Ovary (tissue), 9 donors: Measurements from ENCODE around the gene SLC31A1. TPM values are rescaled to one million over a fixed set of nuclear protein-coding genes. Genes with fewer than 3 reads are reported as not detected.
"Not testable (repeated sequence)": the region's sequence is repeated elsewhere in the genome, so short reads cannot be mapped to it uniquely, and the experiment has no call there.

Experiments
- DNase-seq, 5 donors: peaks; one replicate each; pipeline ENCODE4 v3.0.0-alpha.2; 2019 to 2020
- H3K27ac ChIP-seq, 2 donors: fragments of 200-600 bp; one replicate each; pipeline versions ENCODE4 v1.5.1 to v1.8.0; 2019 to 2022
- H3K27me3 ChIP-seq: fragments of 200-600 bp; one replicate; pipeline ENCODE4 v1.8.0; 2022
- H3K36me3 ChIP-seq: fragments of 200-600 bp; sonication (generic); one replicate; pipeline ENCODE4 v1.5.1; 2019
- H3K4me1 ChIP-seq: one replicate; pipeline ENCODE4 v1.8.1; 2013; ENCODE audit warnings: mild to moderate bottlenecking, moderate library complexity; ENCODE audit not compliant: insufficient read depth
- H3K4me3 ChIP-seq: fragments of 200-600 bp; sonication (generic); one replicate; pipeline ENCODE4 v1.5.1; 2017
- H3K9me3 ChIP-seq, 2 donors: fragments of 200-600 bp in 1 of 2; sonication (generic) in 1 of 2; one replicate each; pipeline versions ENCODE4 v1.5.1 to v1.8.1; 2013 to 2019; ENCODE audit warnings: mild to moderate bottlenecking in 1 of 2, moderate library complexity in 1 of 2
- EP300 ChIP-seq: sonication (generic); formaldehyde crosslinking; IDR thresholded peaks from one replicate; pipeline ENCODE4 v1.6.1; 2017; ENCODE audit warnings: antibody characterized with exemption
- POLR2A ChIP-seq: fragments of 450-650 bp; IDR thresholded peaks from one replicate; pipeline ENCODE4 v1.6.1; 2017; ENCODE audit warnings: antibody characterized with exemption, mild to moderate bottlenecking, moderate library complexity
- WGBS, 3 donors: extraction: QIAGEN DNeasy Blood & Tissue Kit in 1 of 3; methylation state at CpG; one replicate each; pipeline versions ENCODE4 v1.1.5 to v1.1.7; 2013 to 2017; 5-methylcytosine and 5-hydroxymethylcytosine counted together
- intact Hi-C, 4 donors: fragments of 100-400 bp; cut with DNase I; formaldehyde crosslinking; loops; one replicate each; pipeline versions ENCODE4 v1.11.0 to v1.15.1; 2022 to 2023
- polyA plus RNA-seq, 2 donors: library from polyadenylated mRNA; stranded (reverse); fragments of 200-250 nt in 1 of 2; fragments of 350-450 nt in 1 of 2; fragmentation: Illumina TruSeq in 1 of 2; extraction: RNeasy Lipid Tissue Mini Kit (QIAGEN cat#74804) in 1 of 2; gene quantifications; one replicate each; pipeline ENCODE4 v1.2.3, GENCODE V29; 2013 to 2014
- total RNA-seq, 7 donors: library from RNA; depleted of rRNA in 2 of 7; stranded (reverse); fragments of >200 nt in 2 of 7; fragmentation: NEBNext Ultra II Directional in 3 of 7; extraction: Animal tissue kit (Norgen Biotek cat#: 25700) in 3 of 7; gene quantifications; one replicate each; pipeline versions ENCODE4 v1.1.0 to v1.2.4, GENCODE V29; 2016 to 2023
- TF ChIP-seq, protein P1 (sequence below), 3 donors: fragments of 450-650 bp in 2 of 3; fragments of 200-600 bp in 1 of 3; IDR thresholded peaks; one replicate each; pipeline versions ENCODE4 v1.5.1 to v1.8.0; 2016 to 2022; ENCODE audit warnings: antibody characterized with exemption in 3 of 3, mild to moderate bottlenecking in 1 of 3
- donor health status: DM: no; HTN: no; CAD: no; lungs with moderate emphysema.
- donor health status: DM: no; HTN: no; CAD: no.
- donor health status: Bipolar disorder and iron deficiency.
- donor health status: DM: yes; HTN: yes; CAD: no.
- donor health status: DM: no; HTN: no; CAD: no.
- donor health status: DM: yes; HTN: yes; CAD: no.

The SLC31A1 gene
- total and polyA plus RNA-seq, 9 donors, result 5.3 to 24.1 (median 12.5) TPM

DNA sequence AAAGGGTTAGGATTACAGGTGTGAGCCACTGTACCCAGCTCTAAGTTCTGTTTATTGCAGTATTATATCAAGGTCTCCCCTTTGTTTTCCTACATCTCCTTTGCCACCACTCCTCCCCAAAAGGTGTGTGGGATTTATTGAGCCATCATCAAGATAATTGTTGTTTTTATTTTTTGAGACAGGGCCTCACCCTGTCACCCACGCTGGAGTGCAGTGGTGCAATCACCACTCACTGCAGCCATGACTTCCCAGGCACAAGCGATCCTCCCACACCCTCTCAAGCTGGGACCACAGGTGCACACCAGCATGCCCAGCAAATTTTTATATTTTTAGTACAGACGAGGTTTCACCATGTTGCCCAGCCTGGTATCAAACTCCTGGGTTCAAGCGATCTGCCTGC lies 24.6 kb downstream of the SLC31A1 start:
- no peak for TF ChIP-seq POLR2A
- TF ChIP-seq, protein P1, sequence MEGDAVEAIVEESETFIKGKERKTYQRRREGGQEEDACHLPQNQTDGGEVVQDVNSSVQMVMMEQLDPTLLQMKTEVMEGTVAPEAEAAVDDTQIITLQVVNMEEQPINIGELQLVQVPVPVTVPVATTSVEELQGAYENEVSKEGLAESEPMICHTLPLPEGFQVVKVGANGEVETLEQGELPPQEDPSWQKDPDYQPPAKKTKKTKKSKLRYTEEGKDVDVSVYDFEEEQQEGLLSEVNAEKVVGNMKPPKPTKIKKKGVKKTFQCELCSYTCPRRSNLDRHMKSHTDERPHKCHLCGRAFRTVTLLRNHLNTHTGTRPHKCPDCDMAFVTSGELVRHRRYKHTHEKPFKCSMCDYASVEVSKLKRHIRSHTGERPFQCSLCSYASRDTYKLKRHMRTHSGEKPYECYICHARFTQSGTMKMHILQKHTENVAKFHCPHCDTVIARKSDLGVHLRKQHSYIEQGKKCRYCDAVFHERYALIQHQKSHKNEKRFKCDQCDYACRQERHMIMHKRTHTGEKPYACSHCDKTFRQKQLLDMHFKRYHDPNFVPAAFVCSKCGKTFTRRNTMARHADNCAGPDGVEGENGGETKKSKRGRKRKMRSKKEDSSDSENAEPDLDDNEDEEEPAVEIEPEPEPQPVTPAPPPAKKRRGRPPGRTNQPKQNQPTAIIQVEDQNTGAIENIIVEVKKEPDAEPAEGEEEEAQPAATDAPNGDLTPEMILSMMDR (IDR thresholded peaks at IDR 0.05), result no peak
- Histone ChIP-seq H3K4me3 (no peak overlapping the region), H3K36me3 (no peaks in the 10 kb centered on the region), H3K27me3 (no peaks in the 10 kb centered on the region), H3K9me3 (no peaks in the 10 kb centered on the region), H3K4me1 (no peaks in the 10 kb centered on the region), H3K27ac (no peak overlapping the region)
- DNase-seq, result no peak
- WGBS, 3 donors, result 83 to 95% (median 87%) methylated on average over 4 of the region's 4 CpGs
- intact Hi-C loops, result no loop called here

DNA sequence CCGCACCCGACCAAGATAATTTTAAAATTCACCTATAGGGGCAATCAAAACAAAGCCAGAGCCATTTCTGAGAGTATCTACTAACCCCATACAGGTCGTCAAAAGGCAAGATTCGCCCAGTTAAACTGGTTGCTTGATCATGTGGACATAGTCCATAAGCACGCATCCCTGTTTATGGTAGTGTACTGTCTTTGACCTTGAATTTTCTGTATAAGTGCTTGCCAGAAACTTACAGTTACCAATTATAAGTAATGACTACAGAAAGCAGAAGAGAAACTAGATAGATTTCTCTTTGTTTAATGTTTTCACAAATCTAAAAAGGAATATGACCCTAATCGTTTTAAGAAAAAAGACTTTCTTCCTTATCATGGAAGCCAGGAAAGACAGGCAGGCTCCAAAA lies 25.6 kb downstream of the SLC31A1 start:
- Histone ChIP-seq H3K4me1 (no peaks in the 10 kb centered on the region), H3K9me3 (no peaks in the 10 kb centered on the region), H3K27me3 (no peaks in the 10 kb centered on the region), H3K4me3 (no peak overlapping the region), H3K36me3 (no peaks in the 10 kb centered on the region), H3K27ac (no peak overlapping the region)
- intact Hi-C loops, result no loop called here
- 54 to 75% (median 64%) methylated on average over 6 of the region's 6 CpGs for WGBS, 3 donors
- TF ChIP-seq EP300, result no peak
- TF ChIP-seq, protein P1 (IDR thresholded peaks at IDR 0.05), result no peak
- TF ChIP-seq POLR2A, result no peak
- DNase-seq, result no peak

DNA sequence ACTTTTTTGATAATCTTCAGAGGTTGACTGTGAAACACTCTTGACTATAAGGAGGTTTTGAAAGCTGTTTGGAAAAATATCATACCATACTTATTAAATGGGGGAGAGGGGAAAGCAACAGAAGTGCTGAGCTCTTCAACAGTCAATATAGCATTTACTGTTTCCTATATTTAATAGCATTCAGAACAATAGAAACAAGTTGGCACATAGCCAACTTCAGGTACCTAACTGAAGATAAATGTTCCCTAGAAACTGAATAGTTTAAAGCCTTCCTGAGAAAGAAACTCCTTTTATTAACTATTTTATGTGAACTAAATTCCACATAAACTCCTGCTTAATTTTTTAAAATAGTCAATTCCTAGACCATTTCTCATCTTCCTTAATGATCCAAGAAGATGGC lies 26.3 kb downstream of the SLC31A1 start:
- H3K36me3 ChIP-seq, result no peaks in the 10 kb centered on the region
- H3K4me1 ChIP-seq, result no peaks in the 10 kb centered on the region
- intact Hi-C loops, result no loop called here
- no peak overlapping the region for H3K4me3 ChIP-seq
- H3K9me3 ChIP-seq, result no peaks in the 10 kb centered on the region
- TF ChIP-seq EP300 (no peak), POLR2A (no peak)
- TF ChIP-seq, protein P1 (IDR thresholded peaks at IDR 0.05), result no peak
- no peak overlapping the region for H3K27ac ChIP-seq
- DNase-seq, result no peak
- no peaks in the 10 kb centered on the region for H3K27me3 ChIP-seq

- H3K9me3 ChIP-seq, H3K4me3 ChIP-seq, H3K27ac ChIP-seq, H3K27me3 ChIP-seq, H3K36me3 ChIP-seq, intact Hi-C loops, H3K4me1 ChIP-seq, DNase-seq: not testable (repeated sequence)
- 99 to 100% (median 100%) methylated on average over 2 of the region's 2 CpGs for WGBS, 3 donors
These were observed 28.3 kb downstream of the SLC31A1 start for GRCh38 chr9:113249661-113250060.

- TF ChIP-seq POLR2A (no peak), EP300 (no peak)
- TF ChIP-seq, protein P1 (IDR thresholded peaks at IDR 0.05), result no peak
These were observed 29.5 kb downstream of the SLC31A1 start for GRCh38 chr9:113250807-113251206.

More at GRCh38 chr9:113250807-113251206, 29.5 kb downstream of the SLC31A1 start:
- H3K4me3 ChIP-seq, result no peak overlapping the region
- WGBS, 3 donors, result 84 to 97% (median 91%) methylated on average over 2 of the region's 2 CpGs
- no peaks in the 10 kb centered on the region for H3K36me3 ChIP-seq
- intact Hi-C loops, result no loop called here
- no peaks in the 10 kb centered on the region for H3K9me3 ChIP-seq
- DNase-seq, result no peak
- H3K27me3 ChIP-seq, result no peaks in the 10 kb centered on the region
- no peaks in the 10 kb centered on the region for H3K4me1 ChIP-seq
- no peak overlapping the region for H3K27ac ChIP-seq
